Epidermal melanocyte (primary cell): ENCODE measurements around the gene ATP11A.

Experiments
- DNase-seq: peaks from one replicate; pipeline ENCODE4 v3.0.0; 2011; ENCODE audit warnings: low spot score; ENCODE audit not compliant: insufficient read length

Gene ATP11A

GRCh38 chr13:112891477-112892401, 201.9 kb downstream of the ATP11A start:
- no peak for DNase-seq

- no peak for DNase-seq
Measured at GRCh38 chr13:112892426-112893206, 202.8 kb downstream of the ATP11A start.

- DNase-seq = no peak
Measured at GRCh38 chr13:112893207-112893569, 203.3 kb downstream of the ATP11A start.

- no peak for DNase-seq
Measured at GRCh38 chr13:112893570-112894422, 204.0 kb downstream of the ATP11A start.

GRCh38 chr13:112894423-112894672, 204.5 kb downstream of the ATP11A start:
- no peak for DNase-seq

GRCh38 chr13:112894673-112895481, 205.0 kb downstream of the ATP11A start:
- DNase-seq = no peak

- DNase-seq = no peak
Measured at GRCh38 chr13:112895521-112896465, 206.0 kb downstream of the ATP11A start.

- no peak for DNase-seq
Measured at GRCh38 chr13:112896736-112897602, 207.1 kb downstream of the ATP11A start.

- no peak for DNase-seq
Measured at GRCh38 chr13:112897603-112897955, 207.7 kb downstream of the ATP11A start.

GRCh38 chr13:112897956-112898620, 208.2 kb downstream of the ATP11A start:
- no peak for DNase-seq

GRCh38 chr13:112898621-112899280, 208.9 kb downstream of the ATP11A start:
- no peak for DNase-seq

GRCh38 chr13:112899281-112900225, 209.7 kb downstream of the ATP11A start:
- no peak for DNase-seq

GRCh38 chr13:112900226-112900600, 210.4 kb downstream of the ATP11A start:
- DNase-seq = no peak

GRCh38 chr13:112900691-112901091, 210.9 kb downstream of the ATP11A start:
- DNase-seq = no peak

GRCh38 chr13:112902101-112902651, 212.3 kb downstream of the ATP11A start:
- DNase-seq = no peak

GRCh38 chr13:112902669-112903068, 212.8 kb downstream of the ATP11A start:
- DNase-seq = no peak
